HG02884 (cell line): ENCODE results near the gene AGFG1.
A peak's percentile ranks its signal among the peaks of the same experiment; 100 is the strongest.

ENCODE experiments used
- ATAC-seq: cut with Tn5 transposase; IDR thresholded peaks from one replicate; pipeline ENCODE4 v1.9.1; 2021; ENCODE audit warnings: mild to moderate bottlenecking, moderate library complexity; ENCODE audit not compliant: unreplicated experiment

The AGFG1 gene, protein sequence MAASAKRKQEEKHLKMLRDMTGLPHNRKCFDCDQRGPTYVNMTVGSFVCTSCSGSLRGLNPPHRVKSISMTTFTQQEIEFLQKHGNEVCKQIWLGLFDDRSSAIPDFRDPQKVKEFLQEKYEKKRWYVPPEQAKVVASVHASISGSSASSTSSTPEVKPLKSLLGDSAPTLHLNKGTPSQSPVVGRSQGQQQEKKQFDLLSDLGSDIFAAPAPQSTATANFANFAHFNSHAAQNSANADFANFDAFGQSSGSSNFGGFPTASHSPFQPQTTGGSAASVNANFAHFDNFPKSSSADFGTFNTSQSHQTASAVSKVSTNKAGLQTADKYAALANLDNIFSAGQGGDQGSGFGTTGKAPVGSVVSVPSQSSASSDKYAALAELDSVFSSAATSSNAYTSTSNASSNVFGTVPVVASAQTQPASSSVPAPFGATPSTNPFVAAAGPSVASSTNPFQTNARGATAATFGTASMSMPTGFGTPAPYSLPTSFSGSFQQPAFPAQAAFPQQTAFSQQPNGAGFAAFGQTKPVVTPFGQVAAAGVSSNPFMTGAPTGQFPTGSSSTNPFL

DNA sequence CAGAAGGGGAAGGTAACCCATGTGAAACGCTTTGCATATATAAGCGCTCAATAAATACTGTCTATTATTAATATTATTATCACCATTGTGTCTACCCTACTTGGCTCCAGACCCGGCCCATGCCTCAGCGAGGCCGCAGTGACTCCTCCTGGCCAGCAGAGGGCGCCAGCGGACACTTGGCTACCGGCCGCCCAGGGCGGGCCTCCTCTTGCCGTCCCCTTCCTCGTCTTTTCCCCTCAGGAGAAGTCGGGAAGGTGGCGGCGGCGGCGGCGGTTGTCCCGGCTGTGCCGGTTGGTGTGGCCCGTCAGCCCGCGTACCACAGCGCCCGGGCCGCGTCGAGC lies at the start of gene AGFG1:
TSS of gene AGFG1 (plus strand) at position 233 of the 341 bp plus-strand sequence. CDS start 266 bp downstream, outside the sequence.
- peak; percentile 83 for ATAC-seq

DNA sequence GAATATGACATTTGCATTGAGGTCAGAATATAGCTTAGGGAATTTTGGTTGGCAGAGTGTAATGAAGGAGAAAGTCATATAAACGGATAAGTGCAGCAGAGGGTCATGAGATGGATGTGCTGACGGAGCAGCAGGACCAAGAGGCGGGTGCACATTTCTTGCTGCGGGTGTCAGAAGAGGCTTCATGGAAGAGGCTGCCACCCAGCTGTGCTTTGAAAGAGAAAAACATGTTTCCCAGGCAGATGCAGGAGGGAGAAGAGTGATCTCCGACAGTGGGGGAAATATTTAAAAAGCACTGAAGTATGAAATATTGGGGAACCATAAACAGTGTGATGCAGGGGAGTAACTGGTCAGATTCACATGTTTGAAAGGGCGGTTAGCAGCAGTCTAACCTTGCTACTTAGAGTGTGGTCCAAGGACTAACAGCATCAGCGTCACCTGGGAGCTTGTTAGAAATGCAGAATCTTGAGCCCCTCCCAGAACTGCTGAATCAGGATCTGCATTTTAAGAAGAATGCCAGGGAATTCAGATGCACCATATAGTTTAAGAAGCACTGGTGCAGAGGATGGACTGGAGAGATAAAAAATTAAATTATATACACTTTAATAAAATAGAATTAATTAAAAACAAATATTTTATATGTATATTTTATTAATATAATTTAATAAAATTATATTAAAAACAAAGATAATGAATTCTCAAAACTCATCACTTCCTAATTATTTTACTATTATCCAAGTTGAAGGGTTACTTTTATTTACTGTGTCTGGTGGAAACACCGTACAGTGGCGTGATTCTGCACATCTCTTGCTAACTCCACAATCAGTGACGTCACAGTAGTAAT lies 48.1 kb upstream of the AGFG1 start:
- ATAC-seq = no peak

DNA sequence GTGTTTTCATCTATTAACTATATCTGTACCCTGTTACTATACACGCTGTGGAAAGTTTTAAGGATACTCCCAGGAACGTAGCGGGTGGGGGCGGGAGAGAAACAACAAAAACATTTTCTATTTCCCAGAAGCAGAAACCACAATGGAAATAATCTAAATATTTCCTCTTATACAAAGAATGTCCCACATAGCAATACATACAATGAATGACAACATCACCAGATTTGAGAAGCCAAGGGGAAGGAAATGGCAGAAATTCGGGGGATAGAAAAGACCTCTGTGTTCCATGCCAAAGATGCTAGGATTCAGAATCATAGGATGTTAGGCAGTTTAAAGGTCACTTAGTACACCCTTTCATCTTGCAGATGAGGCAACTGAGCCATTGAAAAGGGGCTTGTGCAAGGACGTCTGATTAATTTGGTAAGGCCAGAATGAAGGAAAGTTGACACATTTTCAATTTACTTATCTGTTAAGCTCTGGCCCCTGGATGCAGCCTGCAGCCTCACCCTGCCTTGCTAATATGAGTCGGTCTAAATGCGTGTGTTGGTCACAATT lies 43.1 kb upstream of the AGFG1 start:
- no peak for ATAC-seq

DNA sequence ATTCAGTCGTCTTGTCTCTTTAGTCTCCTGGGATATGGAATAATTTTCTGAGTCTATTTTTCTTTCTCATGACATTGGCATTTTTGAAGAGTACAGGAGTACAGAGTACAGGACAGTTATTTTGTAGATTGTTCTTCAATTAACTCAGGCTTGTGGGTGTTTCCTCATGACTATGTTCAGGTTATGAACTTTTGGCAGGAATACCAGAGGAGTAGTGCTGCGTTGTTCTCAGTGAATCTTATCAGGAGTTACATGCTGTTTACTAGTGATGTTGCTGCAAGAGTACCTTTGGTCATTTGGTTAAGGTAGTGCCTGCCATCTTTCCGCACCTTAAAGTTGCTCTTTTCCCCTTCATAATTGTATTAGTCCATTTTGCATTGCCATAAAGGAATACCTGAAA lies 41.3 kb upstream of the AGFG1 start:
- no peak for ATAC-seq

DNA sequence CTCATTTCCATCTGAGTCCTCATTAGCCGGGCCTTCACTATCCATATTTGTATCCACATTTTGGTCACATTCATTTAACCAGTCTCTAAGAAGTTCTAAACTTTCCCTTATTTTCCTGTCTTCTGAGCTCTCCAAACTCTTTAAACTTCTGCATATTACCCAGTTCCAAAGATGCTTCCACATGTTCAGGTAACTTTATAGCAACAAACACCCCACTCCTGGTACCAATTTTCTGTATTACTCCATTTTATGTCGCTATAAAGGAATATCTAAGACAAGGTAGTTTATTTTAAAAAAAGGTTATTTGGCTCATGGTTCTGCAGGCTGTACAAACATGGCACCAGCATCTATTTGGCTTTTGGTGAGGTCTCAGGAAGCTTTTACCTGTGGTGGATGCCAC lies 38.8 kb upstream of the AGFG1 start:
- ATAC-seq = no peak

DNA sequence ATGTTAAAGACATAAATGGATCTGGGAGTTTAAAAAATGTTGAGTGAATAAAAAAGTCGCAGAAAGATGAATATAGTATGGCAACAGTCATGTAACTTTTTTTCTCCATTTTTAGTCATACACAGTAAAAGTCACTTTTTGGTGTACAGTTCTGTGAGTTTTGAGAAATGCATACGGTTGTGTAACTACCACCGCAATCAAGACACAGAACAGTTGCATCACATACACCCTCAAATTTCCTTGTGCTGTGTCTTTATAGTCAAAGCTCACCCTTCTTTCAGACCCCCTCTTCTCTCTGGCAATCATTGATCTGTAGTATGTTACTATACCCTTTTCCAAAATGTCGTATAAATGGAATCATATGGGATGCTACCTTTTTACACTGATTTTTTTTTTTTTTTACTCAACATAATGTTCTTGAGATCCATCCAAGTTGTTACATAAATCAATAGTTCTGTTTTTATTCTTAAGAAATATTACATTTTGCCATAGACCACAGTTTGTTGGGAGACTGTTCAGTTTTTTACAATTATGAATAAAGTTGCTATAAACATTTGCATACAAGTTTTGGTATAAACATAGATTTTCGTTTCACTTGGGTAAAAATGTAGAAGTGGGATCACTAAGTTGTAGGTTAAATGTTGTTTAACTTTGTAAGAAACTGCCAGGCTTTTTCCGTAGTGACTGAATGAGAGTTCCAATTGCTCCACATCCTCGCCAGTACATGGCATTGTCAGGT lies 35.4 kb upstream of the AGFG1 start:
- no peak for ATAC-seq

DNA sequence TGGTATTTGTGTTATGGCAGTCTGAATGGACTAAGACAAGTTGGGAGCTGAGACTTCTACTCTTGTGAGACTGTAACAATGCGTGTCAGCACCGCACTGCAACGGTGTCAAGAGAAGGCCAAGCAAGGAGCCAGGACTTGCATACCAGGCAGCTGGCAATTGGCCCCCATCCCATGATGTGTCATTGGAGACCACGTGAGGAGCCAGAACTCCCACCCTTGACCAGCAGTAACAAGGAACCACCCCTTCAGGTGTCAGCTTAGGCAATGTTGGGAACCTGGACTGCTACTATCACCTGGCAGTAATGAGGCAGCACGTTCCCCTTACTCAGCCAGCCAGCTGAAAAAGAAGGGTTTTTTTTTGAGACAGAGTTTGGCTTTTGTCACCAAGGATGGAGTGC lies 32.7 kb upstream of the AGFG1 start:
- no peak for ATAC-seq

DNA sequence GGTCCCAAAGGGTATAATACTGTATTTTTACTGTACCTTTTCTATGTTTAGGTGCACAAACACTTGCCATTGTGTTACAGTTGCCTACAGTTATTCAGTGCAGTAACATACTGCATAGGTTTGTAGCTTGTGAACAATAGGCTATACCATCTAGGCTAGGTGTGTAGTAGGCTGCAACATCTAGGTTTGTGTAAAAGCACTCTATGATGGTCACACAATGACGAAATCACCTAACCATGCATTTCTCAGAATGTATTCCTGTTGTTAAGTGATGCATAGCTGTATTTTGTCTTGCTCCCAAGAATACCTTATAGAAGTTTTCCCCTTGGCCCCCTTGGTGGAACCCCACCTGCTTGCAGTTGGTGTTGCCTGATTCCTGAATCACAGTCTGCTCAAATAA lies 29.3 kb upstream of the AGFG1 start:
- ATAC-seq = no peak

DNA sequence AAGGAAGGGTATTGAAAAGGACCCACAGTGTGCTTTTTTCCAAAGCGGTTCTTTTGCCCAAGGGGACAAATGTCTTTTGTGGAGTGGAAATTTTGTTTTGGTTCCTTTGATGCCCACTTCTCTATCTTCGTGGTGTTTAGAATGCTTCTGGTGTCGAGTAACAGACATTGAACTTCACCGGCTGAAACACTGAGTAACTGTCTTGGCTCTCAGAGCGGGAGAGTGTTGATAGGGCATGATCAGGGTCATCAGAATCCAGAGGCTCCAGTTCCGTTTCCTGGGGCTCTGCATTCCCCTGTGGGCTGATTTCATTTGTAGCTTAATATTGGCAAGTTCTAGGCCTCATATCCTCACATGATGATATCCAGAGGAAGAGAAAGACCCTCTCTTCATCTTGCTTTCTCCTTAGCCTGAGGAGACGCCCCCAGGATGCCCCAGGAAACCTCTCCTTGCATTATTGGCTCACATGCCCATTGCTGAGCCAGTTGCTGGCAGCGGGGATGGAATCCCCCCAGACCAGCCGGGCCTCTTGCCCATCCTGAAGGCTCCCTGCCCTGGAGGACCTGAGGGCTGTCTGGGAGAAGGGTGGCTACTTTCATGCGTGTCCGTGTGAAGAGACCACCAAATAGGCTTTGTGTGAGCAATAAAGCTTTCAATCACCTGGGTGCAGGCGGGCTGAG lies 27.9 kb upstream of the AGFG1 start:
- no peak for ATAC-seq

DNA sequence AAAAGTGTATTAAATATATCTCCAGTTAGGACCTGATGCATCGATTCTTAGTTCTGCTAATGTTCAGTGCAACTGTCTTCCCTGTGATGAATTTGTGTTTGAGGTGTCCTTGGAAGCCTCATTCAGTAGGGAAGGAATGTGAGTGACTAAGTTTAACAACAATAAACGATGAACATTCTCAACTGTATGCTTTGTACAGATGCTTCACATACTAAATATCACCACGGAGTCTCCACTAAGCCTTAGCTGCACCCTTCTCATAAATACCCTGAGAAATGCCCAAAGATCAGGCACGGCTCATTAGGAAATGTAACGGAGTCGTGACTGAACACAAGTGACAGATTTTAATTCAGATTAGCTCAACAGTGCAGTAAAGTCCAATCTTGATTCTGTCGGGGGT lies 24.4 kb upstream of the AGFG1 start:
- no peak for ATAC-seq

DNA sequence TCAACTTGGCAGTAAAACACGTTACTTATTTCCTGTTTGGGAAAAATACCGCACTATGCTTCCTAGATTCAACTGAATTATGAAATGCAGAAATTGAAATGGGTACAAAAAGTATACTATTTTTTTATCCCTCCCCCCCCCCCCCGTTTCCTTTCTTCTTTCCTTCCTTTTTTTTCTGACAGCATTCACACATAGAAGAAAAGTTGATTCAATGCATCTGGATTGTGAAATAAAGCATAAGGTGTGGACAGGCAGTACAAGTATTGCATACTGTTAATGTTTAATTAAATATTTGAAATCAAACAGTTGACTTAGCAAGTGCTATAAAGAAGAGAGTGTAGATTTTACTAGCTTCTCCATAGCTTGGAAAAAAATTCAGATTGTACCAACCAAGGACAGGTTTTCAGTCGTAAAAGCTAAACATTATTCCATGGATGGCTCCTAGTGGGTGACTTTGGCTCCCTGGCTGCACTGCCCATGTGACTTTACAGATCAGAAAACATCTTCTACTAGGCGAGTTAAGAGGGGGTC lies 21.6 kb upstream of the AGFG1 start:
- no peak for ATAC-seq

DNA sequence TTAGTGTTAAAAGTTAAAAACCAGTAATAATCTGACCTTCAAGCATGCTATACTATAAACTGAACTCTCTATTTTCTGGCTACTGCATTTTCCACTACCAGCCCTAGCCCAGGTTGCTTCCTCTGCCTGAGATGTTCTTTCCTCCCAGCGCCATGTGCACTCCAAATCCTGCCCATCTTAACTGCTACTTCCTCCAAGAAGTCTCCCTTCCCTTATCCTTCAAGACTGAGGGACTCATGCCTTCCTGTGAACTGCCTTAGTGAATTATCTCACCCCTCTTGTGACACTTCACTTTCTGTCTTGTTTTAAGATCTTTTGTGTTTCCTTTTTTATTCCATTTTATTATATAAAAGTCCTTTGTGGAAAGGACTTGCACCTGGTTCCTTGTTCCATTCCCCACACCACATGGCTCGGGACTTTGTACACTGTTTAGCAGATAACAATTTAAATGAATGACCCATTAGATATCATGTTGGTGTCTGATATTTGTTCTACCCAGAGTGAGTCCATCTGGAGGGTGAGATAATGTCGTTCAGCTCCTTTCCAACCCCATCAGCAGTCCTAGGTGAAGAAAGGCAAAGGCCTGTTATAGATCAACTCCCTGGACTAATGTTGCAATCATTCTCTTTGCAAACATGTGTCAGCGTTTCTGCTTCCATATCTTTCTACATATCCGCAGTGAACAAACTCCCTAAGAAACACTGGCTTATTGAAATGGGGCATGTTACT lies 20.9 kb upstream of the AGFG1 start:
- ATAC-seq = no peak

DNA sequence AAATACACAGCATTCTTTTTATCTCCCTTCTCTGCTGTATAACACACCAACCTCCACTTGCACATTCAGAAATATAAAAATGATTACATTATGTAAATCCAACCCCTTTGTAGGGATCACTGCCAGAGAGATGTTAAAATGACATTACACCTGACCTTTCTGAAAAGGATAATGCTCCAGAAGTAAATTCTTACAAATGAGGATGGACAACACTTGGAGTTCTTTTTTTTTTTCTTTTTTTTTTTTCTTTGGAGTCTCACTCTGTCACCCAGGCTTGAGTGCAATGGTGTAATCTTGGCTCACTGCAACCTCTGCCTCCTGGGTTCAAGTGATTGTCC lies 20.3 kb upstream of the AGFG1 start:
- ATAC-seq = no peak

DNA sequence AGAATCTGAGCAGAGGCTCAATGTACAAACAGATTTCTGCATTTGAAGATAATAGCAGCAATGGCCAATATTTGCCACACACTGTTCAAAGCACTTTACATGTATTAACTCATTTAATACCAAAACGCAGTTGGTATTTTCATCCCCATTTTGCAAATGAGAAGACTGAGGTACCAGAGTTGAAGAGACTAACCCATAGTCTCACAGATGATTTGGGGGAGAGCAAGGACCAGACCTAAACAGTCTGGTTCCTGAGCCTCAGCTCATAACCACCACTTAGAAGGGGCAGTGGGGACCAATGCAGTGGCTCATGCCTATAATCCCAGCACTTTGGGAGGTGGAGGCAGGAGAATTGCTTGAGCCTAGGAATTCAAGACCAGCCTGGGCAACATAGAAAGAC lies 18.1 kb upstream of the AGFG1 start:
- no peak for ATAC-seq

DNA sequence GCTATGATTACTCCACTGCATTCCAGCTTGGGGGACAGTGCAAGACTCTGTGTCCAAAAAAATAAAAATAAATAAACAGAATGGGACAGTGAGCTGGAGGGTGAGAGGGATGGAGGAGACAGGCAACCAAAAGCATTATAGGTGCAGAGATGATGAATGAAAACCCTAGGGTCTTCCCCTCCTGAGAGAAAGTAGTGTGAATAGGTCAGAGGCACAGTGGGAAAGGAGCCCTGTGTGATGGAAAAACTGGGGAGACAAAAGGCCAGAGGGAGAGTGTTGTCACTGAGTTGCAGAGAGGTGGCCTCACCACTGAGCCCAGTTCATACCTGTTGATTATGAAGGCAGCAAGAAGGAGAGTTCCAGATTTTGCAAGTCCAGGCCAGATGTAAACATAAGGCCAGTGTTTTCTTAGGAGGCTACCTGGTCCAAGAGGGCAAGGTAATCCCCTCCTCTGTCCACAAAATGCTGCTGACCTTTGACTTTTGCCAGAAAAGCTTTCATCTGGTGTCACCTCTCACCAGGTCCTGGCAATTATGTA lies 17.6 kb upstream of the AGFG1 start:
- no peak for ATAC-seq

DNA sequence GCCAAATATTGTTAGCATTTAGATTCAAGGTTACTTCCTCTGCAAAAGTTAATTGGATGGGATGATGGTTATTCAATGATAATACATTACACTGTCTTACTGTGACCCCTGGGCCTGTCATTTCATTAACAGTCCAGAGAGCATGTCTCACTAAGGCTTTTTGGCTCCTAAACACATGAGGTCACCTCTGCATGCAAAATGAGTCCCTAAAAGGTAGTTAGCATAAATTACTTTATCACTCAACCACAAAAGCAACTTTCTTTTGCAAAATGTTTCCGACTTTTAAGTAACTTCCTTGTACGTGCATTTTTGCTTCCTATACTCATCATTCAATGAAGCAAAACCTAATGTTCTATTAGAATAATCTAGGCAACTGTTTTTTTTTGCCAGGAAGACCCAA lies 16.8 kb upstream of the AGFG1 start:
- ATAC-seq = no peak

DNA sequence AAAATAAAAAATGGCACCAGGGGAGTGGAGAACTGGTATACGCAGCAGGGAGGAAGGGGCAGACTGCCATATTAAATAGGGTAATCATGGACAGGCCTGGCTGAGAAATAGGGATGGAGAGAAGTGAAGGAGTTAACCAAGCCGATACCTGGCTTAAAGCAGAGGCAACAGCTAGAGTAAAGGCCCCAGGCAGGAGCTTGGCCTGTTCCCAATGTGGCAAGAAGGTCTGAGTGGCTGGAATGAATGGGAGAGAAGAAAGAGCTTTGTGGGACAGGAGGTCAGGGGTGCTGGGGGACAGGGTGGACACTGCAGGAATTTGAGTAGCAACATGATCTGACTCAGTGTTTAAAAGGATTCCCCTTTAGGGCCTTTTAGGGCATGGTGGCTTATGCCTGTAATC lies 15.9 kb upstream of the AGFG1 start:
- ATAC-seq = no peak

DNA sequence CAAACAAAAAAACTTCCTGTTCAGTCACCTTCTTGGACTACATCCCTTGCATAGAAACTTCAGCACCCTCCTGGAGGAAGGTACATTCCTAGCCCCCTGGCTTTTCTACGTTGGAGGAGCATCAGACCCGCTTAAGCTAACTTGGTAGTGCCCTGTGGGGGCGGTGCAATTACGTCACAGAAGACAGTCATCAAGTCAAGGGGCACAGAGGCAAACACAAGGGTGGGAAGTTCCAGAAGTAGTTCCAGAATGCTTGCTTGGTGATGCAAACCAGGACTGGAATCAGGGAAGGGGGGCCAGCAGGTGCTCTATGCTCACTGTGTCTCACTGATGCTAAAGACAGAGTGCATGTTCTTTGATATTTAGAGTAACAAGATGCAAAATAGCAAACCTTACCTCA lies 15.2 kb upstream of the AGFG1 start:
- no peak for ATAC-seq

DNA sequence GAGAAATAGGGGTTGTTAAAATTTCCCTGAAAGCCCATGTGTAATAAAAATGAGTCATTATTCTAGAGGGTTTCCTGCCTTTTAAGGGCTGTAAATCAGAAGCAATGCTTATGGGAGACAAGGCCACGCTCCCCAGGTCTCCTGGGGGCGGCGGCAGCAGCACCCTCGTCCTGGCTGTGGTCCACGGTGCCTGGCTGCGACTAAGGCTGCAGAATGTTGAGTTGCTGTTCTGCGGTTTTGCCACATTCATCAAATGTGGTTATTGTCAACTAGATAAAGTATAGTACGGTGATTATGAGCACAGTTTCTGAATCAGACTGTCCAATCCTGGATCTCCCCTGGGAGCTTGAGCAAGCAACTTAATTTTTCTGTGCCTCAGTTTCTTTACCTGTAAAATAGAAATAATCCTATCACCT lies 11.9 kb upstream of the AGFG1 start:
- peak; percentile 22 for ATAC-seq
